Raji (cell line): ENCODE results near the gene ZNF497.

Experiments used
- POLR2A ChIP-seq: IDR thresholded peaks from 2 replicates; pipeline ENCODE4 v1.6.1; 2011; ENCODE audit warnings: low read depth, low read length, control low read depth; ENCODE audit not compliant: insufficient read depth

Gene ZNF497

GRCh38 chr19:58346961-58347929, 15.3 kb downstream of the ZNF497 start:
- TF ChIP-seq POLR2A = peak; percentile 62

GRCh38 chr19:58345558-58345957, 17.0 kb downstream of the ZNF497 start:
- TF ChIP-seq POLR2A = no peak

- TF ChIP-seq POLR2A = no peak
These were observed 23.6 kb downstream of the ZNF497 start for GRCh38 chr19:58338825-58339558.

GRCh38 chr19:58338336-58338735, 24.2 kb downstream of the ZNF497 start:
- no peak for TF ChIP-seq POLR2A

- TF ChIP-seq POLR2A = no peak
These were observed 25.7 kb downstream of the ZNF497 start for GRCh38 chr19:58336820-58337219.

- TF ChIP-seq POLR2A = no peak
These were observed 26.3 kb downstream of the ZNF497 start for GRCh38 chr19:58336216-58336615.

- no peak for TF ChIP-seq POLR2A
These were observed 26.9 kb downstream of the ZNF497 start for GRCh38 chr19:58335630-58336029.

GRCh38 chr19:58334691-58335249, 27.8 kb downstream of the ZNF497 start:
- no peak for TF ChIP-seq POLR2A

GRCh38 chr19:58332697-58333096, 29.9 kb downstream of the ZNF497 start:
- TF ChIP-seq POLR2A = no peak

- no peak for TF ChIP-seq POLR2A
These were observed 32.1 kb downstream of the ZNF497 start for GRCh38 chr19:58330458-58330857.

GRCh38 chr19:58328999-58329398, 33.6 kb downstream of the ZNF497 start:
- no peak for TF ChIP-seq POLR2A

- peak; percentile 52 for TF ChIP-seq POLR2A
These were observed 35.4 kb downstream of the ZNF497 start, which contains the start of gene ZSCAN22 for GRCh38 chr19:58326914-58327726. Gene ZSCAN22 (plus strand): TSS chr19:58326994. CDS start chr19:58334803, 7,809 bp downstream.

GRCh38 chr19:58326501-58326913, 36.0 kb downstream of the ZNF497 start:
- no peak for TF ChIP-seq POLR2A

GRCh38 chr19:58325311-58326022, 37.1 kb downstream of the ZNF497 start:
- TF ChIP-seq POLR2A = no peak
